ENCODE results near the gene CYB5D1. TPM values are rescaled to one million over a fixed set of nuclear protein-coding genes. Genes with fewer than 3 reads are reported as not detected.

Gene CYB5D1
- total RNA-seq, 1 donor from 2014 or later = 9.0 TPM

DNA sequence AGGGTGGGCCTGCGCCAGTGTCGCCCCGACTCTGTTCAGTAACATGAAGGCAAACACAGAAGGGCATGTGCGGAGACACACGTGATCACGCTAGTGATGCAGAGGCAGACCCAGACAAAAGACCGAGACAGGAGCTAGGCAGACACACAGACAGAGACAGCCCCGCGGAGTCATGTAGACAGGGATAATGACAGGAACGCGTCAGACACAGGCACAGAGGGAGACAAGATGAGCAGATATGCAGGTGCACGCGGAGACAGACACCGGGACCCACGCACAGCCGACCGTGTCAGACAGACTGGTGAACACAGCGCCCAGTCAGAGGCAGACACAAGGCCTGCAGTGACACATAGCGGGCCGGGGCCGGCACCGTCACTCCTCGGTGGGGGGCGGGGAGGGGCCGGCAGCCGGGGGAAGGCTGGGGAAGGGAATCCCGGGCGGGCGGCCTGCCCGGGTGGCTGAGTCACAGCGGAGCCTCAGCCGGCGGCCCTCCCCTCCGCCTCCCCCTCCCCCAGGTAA lies 16.3 kb upstream of the CYB5D1 start:
- DNase-seq (ENCODE audit: low read depth) = peak; percentile 79
- H3K4me3 ChIP-seq (ENCODE audit: low read depth, low read length) = peak overlapping the region; percentile 67
- TF ChIP-seq, protein P1, sequence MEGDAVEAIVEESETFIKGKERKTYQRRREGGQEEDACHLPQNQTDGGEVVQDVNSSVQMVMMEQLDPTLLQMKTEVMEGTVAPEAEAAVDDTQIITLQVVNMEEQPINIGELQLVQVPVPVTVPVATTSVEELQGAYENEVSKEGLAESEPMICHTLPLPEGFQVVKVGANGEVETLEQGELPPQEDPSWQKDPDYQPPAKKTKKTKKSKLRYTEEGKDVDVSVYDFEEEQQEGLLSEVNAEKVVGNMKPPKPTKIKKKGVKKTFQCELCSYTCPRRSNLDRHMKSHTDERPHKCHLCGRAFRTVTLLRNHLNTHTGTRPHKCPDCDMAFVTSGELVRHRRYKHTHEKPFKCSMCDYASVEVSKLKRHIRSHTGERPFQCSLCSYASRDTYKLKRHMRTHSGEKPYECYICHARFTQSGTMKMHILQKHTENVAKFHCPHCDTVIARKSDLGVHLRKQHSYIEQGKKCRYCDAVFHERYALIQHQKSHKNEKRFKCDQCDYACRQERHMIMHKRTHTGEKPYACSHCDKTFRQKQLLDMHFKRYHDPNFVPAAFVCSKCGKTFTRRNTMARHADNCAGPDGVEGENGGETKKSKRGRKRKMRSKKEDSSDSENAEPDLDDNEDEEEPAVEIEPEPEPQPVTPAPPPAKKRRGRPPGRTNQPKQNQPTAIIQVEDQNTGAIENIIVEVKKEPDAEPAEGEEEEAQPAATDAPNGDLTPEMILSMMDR (IDR thresholded peaks at IDR 0.05; ENCODE audit: insufficient read depth, low read length, severe bottlenecking) = no peak
- no peaks in the 10 kb centered on the region for H3K27me3 ChIP-seq (ENCODE audit: control insufficient read depth, insufficient read depth, low read length)
- peaks cover 18% of the 10 kb centered on the region for H3K36me3 ChIP-seq (ENCODE audit: control insufficient read depth, insufficient read depth, low read length)
- FAIRE-seq = no peak

DNA sequence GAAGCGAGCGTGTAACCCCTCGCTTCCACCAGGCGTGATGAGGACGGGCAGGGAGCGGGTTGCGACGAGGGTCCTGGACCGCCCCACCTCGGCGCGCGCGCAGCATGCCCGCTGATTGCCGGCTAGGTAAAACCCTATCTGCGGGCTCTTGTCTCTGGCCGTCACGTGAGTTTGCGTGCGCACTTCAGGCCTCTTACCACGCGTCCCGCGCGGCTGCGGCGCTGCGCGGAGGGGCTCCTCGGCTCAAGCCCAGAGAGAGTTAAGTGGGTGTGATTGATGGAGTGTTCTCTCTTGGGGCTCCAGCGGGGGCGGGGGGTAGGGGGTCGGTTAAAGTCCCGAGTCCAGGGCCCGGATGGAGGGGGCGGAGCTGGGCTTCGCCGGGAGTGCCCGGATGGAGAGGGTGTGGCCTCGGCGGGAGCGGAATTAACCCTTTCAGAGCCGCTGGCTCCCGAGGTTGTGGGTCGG lies 15.9 kb upstream of the CYB5D1 start:
- FAIRE-seq (no peak), DNase-seq (ENCODE audit: low read depth) (peak; percentile 46)
- Histone ChIP-seq H3K4me3 (ENCODE audit: low read depth, low read length) (peak overlapping the region; percentile 67), H3K36me3 (ENCODE audit: control insufficient read depth, insufficient read depth, low read length) (peaks cover 22% of the 10 kb centered on the region), H3K27me3 (ENCODE audit: control insufficient read depth, insufficient read depth, low read length) (no peaks in the 10 kb centered on the region)
- TF ChIP-seq, protein P1 (IDR thresholded peaks at IDR 0.05; ENCODE audit: insufficient read depth, low read length, severe bottlenecking) = no peak

GRCh38 chr17:7842380-7843256 lies 15.2 kb upstream of the CYB5D1 start:
- TF ChIP-seq, protein P1 (IDR thresholded peaks at IDR 0.05; ENCODE audit: insufficient read depth, low read length, severe bottlenecking) = peak; percentile 7
- no peaks in the 10 kb centered on the region for H3K27me3 ChIP-seq (ENCODE audit: control insufficient read depth, insufficient read depth, low read length)
- DNase-seq (ENCODE audit: low read depth) (peak; percentile 94), FAIRE-seq (no peak)
- H3K4me3 ChIP-seq (ENCODE audit: low read depth, low read length) = peak overlapping the region; percentile 67
- H3K36me3 ChIP-seq (ENCODE audit: control insufficient read depth, insufficient read depth, low read length) = peaks cover 26% of the 10 kb centered on the region

DNA sequence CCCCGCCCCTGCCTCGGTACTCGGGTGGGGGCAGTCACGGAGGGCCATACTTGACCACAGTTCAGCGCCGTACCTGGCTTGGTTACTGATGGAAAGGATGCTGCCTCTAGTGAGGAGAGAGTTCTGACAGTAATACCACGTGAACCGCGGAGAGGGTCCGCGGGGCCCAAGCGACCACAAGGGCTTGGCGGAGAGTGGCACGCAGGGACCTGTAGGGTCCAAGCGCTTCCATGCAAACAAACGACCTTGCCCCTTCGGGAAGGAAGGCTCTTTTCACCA lies 14.6 kb upstream of the CYB5D1 start:
- DNase-seq (ENCODE audit: low read depth) = no peak
- Histone ChIP-seq H3K4me3 (ENCODE audit: low read depth, low read length) (peak overlapping the region; percentile 67), H3K36me3 (ENCODE audit: control insufficient read depth, insufficient read depth, low read length) (peaks cover 30% of the 10 kb centered on the region), H3K27me3 (ENCODE audit: control insufficient read depth, insufficient read depth, low read length) (no peaks in the 10 kb centered on the region)
- TF ChIP-seq, protein P1 (IDR thresholded peaks at IDR 0.05; ENCODE audit: insufficient read depth, low read length, severe bottlenecking) = no peak
- no peak for FAIRE-seq

- DNase-seq (ENCODE audit: low read depth) (peak; percentile 76), FAIRE-seq (no peak)
- H3K27me3 ChIP-seq (ENCODE audit: control insufficient read depth, insufficient read depth, low read length) = no peaks in the 10 kb centered on the region
- peaks cover 31% of the 10 kb centered on the region for H3K36me3 ChIP-seq (ENCODE audit: control insufficient read depth, insufficient read depth, low read length)
- TF ChIP-seq, protein P1 (IDR thresholded peaks at IDR 0.05; ENCODE audit: insufficient read depth, low read length, severe bottlenecking) = no peak
- H3K4me3 ChIP-seq (ENCODE audit: low read depth, low read length) = peak overlapping the region; percentile 67
Measured at GRCh38 chr17:7843536-7844291, 14.1 kb upstream of the CYB5D1 start.

Measured in bronchial epithelial cell (primary cell).